HG03280 (cell line): ENCODE measurements around the gene LIMS1.
A peak's percentile ranks its signal among the peaks of the same experiment; 100 is the strongest.
"Not testable (repeated sequence)": the region's sequence is repeated elsewhere in the genome, so short reads cannot be mapped to it uniquely, and the experiment has no call there.

Experiments used
- ATAC-seq: cut with Tn5 transposase; IDR thresholded peaks from one replicate; pipeline ENCODE4 v1.9.1; 2021; ENCODE audit warnings: mild to moderate bottlenecking, moderate library complexity; ENCODE audit not compliant: unreplicated experiment

Gene LIMS1

GRCh38 chr2:108655270-108655669 lies 121.0 kb downstream of the LIMS1 start:
- ATAC-seq = not testable (repeated sequence)

GRCh38 chr2:108656282-108656681 lies 122.0 kb downstream of the LIMS1 start:
- not testable (repeated sequence) for ATAC-seq

GRCh38 chr2:108657517-108657916 lies 123.2 kb downstream of the LIMS1 start:
- ATAC-seq = not testable (repeated sequence)

- ATAC-seq = not testable (repeated sequence)
Observed at GRCh38 chr2:108658553-108658952, 124.3 kb downstream of the LIMS1 start.

- not testable (repeated sequence) for ATAC-seq
Observed at GRCh38 chr2:108661493-108661892, 127.2 kb downstream of the LIMS1 start.

- peak; percentile 74 for ATAC-seq
Observed at GRCh38 chr2:108662207-108662612, 127.9 kb downstream of the LIMS1 start.

- ATAC-seq = not testable (repeated sequence)
Observed at GRCh38 chr2:108663346-108663745, 129.1 kb downstream of the LIMS1 start.

GRCh38 chr2:108664089-108664488 lies 129.8 kb downstream of the LIMS1 start:
- ATAC-seq = not testable (repeated sequence)

GRCh38 chr2:108664979-108665378 lies 130.7 kb downstream of the LIMS1 start:
- ATAC-seq = not testable (repeated sequence)

GRCh38 chr2:108665975-108666374 lies 131.7 kb downstream of the LIMS1 start:
- not testable (repeated sequence) for ATAC-seq

- not testable (repeated sequence) for ATAC-seq
Observed at GRCh38 chr2:108667140-108667539, 132.9 kb downstream of the LIMS1 start.

- not testable (repeated sequence) for ATAC-seq
Observed at GRCh38 chr2:108670282-108670681, 136.0 kb downstream of the LIMS1 start.

- ATAC-seq = not testable (repeated sequence)
Observed at GRCh38 chr2:108672200-108672805, 138.0 kb downstream of the LIMS1 start.

- ATAC-seq = not testable (repeated sequence)
Observed at GRCh38 chr2:108676522-108676921, 142.3 kb downstream of the LIMS1 start.

- not testable (repeated sequence) for ATAC-seq
Observed at GRCh38 chr2:108677239-108677744, 143.0 kb downstream of the LIMS1 start.

GRCh38 chr2:108678198-108678651 lies 144.0 kb downstream of the LIMS1 start:
- not testable (repeated sequence) for ATAC-seq

GRCh38 chr2:108680805-108681204 lies 146.5 kb downstream of the LIMS1 start:
- not testable (repeated sequence) for ATAC-seq

- ATAC-seq = not testable (repeated sequence)
Observed at GRCh38 chr2:108688818-108689756, 154.8 kb downstream of the LIMS1 start.

- not testable (repeated sequence) for ATAC-seq
Observed at GRCh38 chr2:108690001-108690400, 155.7 kb downstream of the LIMS1 start.

- ATAC-seq = no peak
Observed at GRCh38 chr2:108691447-108691846, 157.2 kb downstream of the LIMS1 start.

GRCh38 chr2:108701208-108701607 lies 166.9 kb downstream of the LIMS1 start:
- ATAC-seq = no peak
